C4-2B (cell line): ENCODE data around the gene SPN.
"Not testable (repeated sequence)": the region's sequence is repeated elsewhere in the genome, so short reads cannot be mapped to it uniquely, and the experiment has no call there.

Source experiments
- H3K27ac ChIP-seq: fragments of 450-650 bp; 2 replicates; pipeline ENCODE4 v1.5.1; 2017
- ZFX ChIP-seq: fragments of 450-650 bp; IDR thresholded peaks from 2 replicates; pipeline ENCODE4 v1.6.1; 2017
- TF ChIP-seq, protein P1 (sequence below): fragments of 450-650 bp; conservative IDR thresholded peaks from 2 replicates; pipeline ENCODE4 v1.5.1; 2017; ENCODE audit warnings: mild to moderate bottlenecking

The SPN gene

GRCh38 chr16:29663016-29663806 is at the start of gene SPN:
TSS of gene SPN (plus strand) at chr16:29663247. CDS start at chr16:29663729, 482 bp downstream.
- H3K27ac ChIP-seq: no peak within 1 kb of the TSS
- TF ChIP-seq, protein P1, sequence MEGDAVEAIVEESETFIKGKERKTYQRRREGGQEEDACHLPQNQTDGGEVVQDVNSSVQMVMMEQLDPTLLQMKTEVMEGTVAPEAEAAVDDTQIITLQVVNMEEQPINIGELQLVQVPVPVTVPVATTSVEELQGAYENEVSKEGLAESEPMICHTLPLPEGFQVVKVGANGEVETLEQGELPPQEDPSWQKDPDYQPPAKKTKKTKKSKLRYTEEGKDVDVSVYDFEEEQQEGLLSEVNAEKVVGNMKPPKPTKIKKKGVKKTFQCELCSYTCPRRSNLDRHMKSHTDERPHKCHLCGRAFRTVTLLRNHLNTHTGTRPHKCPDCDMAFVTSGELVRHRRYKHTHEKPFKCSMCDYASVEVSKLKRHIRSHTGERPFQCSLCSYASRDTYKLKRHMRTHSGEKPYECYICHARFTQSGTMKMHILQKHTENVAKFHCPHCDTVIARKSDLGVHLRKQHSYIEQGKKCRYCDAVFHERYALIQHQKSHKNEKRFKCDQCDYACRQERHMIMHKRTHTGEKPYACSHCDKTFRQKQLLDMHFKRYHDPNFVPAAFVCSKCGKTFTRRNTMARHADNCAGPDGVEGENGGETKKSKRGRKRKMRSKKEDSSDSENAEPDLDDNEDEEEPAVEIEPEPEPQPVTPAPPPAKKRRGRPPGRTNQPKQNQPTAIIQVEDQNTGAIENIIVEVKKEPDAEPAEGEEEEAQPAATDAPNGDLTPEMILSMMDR: no peak
- TF ChIP-seq ZFX: no peak

- H3K27ac ChIP-seq: peak overlapping the region; percentile 65
- peak; percentile 24; the same call in 1 of the 2 replicates for TF ChIP-seq ZFX
Measured at GRCh38 chr16:29613307-29614057, 49.6 kb upstream of the SPN start.

DNA sequence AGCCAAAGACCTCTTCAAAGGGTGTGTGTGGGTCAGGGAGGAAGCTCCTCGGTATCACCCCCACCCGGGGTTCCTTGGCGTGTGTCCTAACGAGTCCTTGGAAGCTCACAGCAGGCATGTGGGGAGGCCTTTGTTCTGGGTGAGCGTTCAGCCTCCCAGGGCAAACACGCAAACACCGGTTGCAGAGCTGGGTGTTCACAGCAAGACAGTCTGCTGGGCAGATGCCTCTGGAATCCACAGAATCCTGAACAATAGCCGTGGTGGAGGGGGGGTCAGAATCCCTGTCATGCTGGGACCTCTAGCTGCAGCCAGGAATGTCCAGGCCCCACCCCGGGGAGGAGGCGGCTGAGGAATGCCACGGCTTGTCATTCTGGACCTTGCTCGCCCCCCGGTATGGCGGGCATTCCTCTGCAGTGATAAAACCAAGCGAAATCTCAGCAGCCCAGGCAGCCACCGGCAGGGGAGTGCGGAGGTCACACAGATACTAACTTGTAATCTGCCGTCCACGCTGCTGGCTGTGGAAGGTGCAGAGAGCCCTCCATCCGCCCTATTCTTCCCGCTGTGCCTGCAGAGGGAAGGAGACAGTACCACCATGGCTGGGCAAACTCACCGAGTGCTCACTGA is 48.2 kb upstream of the SPN start:
- H3K27ac ChIP-seq: not testable (repeated sequence)

- not testable (repeated sequence) for H3K27ac ChIP-seq
Measured at GRCh38 chr16:29616127-29616526, 46.9 kb upstream of the SPN start.

GRCh38 chr16:29620591-29620990 is 42.5 kb upstream of the SPN start:
- H3K27ac ChIP-seq: not testable (repeated sequence)
- TF ChIP-seq, protein P1: peak; percentile 20

DNA sequence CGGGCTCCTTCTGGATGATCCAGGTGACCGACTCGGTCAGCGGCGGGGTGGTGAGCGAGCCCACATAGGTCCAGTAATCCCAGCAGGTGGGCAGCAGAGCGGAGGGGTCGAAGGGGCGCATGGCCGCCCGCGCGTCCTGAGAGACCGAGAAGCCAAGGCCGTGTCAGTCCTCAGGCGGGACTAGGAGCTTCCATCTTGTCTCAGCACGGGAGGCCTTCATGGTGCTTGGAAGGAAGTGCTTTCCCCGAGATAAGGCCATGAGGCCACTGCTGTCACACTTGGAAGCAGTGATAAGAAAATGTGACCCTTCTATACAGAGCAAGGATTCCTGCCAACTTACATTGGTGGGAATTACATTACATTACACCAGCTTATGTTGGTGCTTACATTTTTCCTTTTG is 40.3 kb upstream of the SPN start:
- not testable (repeated sequence) for H3K27ac ChIP-seq

- not testable (repeated sequence) for H3K27ac ChIP-seq
Measured at GRCh38 chr16:29623253-29623652, 39.8 kb upstream of the SPN start.

DNA sequence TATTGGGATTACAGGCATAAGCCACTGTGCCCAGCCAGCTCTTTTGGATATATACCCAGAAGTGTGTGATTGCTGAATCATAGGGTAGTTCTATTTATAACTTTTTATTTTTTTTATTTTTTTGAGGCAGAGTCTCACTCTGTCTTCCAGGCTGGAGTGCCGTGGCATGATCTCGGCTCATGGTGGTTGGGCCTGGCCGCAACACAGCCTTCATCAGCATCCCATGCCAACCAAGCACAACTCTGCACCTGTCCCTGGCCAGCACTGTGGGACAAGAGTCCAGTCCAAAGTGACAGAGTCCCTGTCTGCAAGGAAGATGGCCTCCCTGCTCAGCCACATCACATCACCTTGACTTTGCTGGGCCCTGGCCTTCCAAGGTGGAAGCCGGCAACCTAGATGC is 37.9 kb upstream of the SPN start:
- not testable (repeated sequence) for H3K27ac ChIP-seq

- H3K27ac ChIP-seq: not testable (repeated sequence)
Measured at GRCh38 chr16:29626778-29627331, 36.2 kb upstream of the SPN start.

GRCh38 chr16:29627661-29628075 is 35.4 kb upstream of the SPN start:
- H3K27ac ChIP-seq: not testable (repeated sequence)

DNA sequence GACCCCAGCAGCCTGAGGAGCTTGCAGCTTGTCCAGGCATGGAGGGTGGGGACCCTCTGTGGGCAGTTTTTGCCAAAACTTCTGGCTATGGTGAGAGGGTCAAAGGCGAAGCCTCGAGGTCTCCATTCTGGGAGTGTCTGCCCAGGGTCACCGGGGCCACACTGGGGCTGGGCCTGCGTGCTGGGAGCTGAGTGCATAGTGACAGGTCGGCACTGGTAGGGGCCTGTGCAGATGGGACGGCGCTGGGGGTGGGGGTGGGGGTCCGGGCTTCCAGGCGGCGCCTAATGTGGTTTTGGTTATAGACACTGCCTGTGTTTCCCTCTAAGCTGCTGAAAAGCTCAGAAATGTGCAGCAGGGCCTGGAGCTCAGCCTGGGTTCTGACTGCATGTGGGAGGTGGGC is 34.3 kb upstream of the SPN start:
- H3K27ac ChIP-seq: not testable (repeated sequence)

GRCh38 chr16:29629318-29629717 is 33.7 kb upstream of the SPN start:
- not testable (repeated sequence) for H3K27ac ChIP-seq

- not testable (repeated sequence) for H3K27ac ChIP-seq
Measured at GRCh38 chr16:29631658-29632057, 31.4 kb upstream of the SPN start.

DNA sequence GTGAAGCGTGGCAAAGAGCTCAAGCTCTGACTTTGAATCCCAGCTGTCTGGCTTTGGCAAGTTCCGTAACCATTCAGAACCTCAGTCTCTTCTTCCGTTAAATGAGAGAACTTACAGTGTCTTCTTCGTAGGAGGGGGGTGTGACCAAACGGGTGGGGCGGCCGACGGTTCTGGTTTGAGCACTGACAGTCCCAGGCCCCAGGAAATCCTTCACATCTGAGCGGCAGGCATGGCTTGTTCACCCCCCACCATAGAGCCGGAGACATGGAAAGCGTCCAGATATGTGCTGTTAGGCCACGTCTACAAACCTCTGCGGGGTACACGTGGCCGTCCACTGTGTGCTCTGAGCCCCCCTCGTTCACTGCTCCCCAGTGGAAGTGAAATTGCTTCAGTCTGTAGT is 27.1 kb upstream of the SPN start:
- not testable (repeated sequence) for H3K27ac ChIP-seq

DNA sequence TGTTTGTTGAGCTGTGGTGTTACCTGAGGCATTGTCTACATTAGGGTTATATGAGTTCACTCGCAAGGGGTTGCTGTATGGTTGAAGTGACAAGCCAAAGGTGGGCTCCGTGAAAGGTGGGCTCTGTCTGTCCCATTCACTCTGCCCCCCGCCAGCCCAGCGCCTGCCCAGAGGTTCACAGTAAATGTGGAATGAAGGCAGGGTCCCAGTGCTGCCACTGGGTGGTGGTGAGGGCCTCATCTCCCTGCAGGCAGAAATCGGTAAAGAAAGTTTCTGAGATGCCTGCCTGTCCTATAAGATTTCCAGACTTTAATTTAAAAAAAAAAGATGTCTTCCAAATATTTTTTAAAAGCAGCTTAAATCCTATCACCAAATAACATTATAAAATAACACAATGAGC is 26.7 kb upstream of the SPN start:
- H3K27ac ChIP-seq: not testable (repeated sequence)

DNA sequence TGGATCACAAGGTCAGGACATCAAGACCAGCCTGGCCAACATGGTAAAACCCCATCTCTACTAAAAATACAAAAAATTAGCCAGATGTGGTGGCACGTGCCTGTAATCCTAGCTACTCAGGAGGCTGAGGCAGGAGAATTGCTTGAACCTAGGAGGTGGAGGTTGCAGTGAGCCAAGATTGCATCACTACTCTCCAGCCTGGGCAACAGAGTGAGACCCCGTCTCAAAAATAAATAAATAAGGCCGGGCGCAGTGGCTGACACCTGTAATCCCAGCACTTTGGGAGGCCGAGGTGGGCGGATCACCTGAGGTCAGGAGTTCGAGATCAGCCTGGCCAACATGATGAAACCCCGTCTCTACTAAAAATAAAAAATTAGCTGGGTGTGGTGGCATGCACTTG is 24.3 kb upstream of the SPN start:
- H3K27ac ChIP-seq: not testable (repeated sequence)
